Measurements from ENCODE around the gene MTMR12. TPM values are rescaled to one million over a fixed set of nuclear protein-coding genes. Genes with fewer than 3 reads are reported as not detected.

MTMR12 gene
- total and polyA plus RNA-seq, 2 of the 4 experiments (the other 2 are of a cell fraction) = 11.1 to 21.3 TPM

DNA sequence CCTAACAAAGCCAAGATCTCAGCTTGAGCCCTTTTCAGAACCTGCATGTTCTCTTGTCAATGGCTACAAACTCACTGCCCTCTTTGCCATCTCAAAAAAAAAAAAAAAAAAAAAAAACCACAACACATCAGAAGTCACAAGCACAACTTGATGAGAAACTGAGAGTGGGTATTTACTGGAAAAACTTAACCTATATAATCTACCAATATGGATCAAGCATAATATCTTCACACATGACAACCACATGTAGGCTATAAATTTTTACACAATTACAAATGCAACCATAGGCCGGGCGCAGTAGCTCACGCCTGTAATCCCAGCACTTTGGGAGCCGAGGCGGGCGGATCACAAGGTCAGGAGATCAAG lies 9.0 kb downstream of the MTMR12 start:
- no peak overlapping the region for H2AFZ ChIP-seq (replicated peaks; ENCODE audit: low read length, poor library complexity)
- H3K79me1 ChIP-seq (ENCODE audit: low read depth in 1 of 2, low read length in 2 of 2) = peaks cover 29 to 65% of the 10 kb centered on the region in 2 experiments; a peak in 3 of 4 replicates
- peaks cover 7% of the 10 kb centered on the region for H3K9me1 ChIP-seq (ENCODE audit: insufficient read depth, low read length)
- H3K56ac ChIP-seq (ENCODE audit: extremely low read depth, insufficient read depth, low read length) = no peak overlapping the region
- DNase-seq (no peak), ATAC-seq (ENCODE audit: low read depth) (no peak)
- H3K9ac ChIP-seq (ENCODE audit: low read depth, low read length) = no peak overlapping the region
- no peak overlapping the region for H4K91ac ChIP-seq (ENCODE audit: insufficient read depth, low read depth, low read length)
- H3K4ac ChIP-seq (ENCODE audit: low read depth, low read length) = no peak overlapping the region
- peaks cover 21% of the 10 kb centered on the region; the same call in 1 of the 2 replicates for H4K20me1 ChIP-seq (ENCODE audit: insufficient read depth, low read length)
- no peaks in the 10 kb centered on the region for H3K27me3 ChIP-seq (ENCODE audit: control insufficient read depth, insufficient read depth, low read length)
- no peaks in the 10 kb centered on the region for H3K4me1 ChIP-seq (ENCODE audit: control insufficient read depth, insufficient read depth, low read length)
- H2BK20ac ChIP-seq (ENCODE audit: low read depth, low read length) = no peak overlapping the region
- dilution Hi-C loops (cut with HindIII; ENCODE audit: low sequenced_read_pairs, unreplicated experiment) = no loop called here
- WGBS, 2 experiments (ENCODE audit: extremely low coverage in 2 of 2, insufficient read length in 1 of 2) = 100% methylated on average over 3 of the region's 6 CpGs; no CpG with 5 or more reads in 1 of the 2 experiments
- H4K5ac ChIP-seq (ENCODE audit: low read depth, low read length) = no peak overlapping the region
- ChIA-PET POLR2A (ENCODE audit: unreplicated experiment) (no interaction called here), CTCF (no interaction called here)
- no peak overlapping the region for H2BK5ac ChIP-seq (ENCODE audit: low read depth, low read length, poor library complexity, severe bottlenecking)
- intact Hi-C loops (cut with micrococcal nuclease) = no loop called here
- H3K9me3 ChIP-seq (ENCODE audit: control insufficient read depth, insufficient read depth, low read length) = no peaks in the 10 kb centered on the region
- no peak for TF ChIP-seq RFX5 (IDR thresholded peaks at IDR 0.05; ENCODE audit: low read depth, low read length)
- TF ChIP-seq MAFK (IDR thresholded peaks at IDR 0.05; ENCODE audit: low read depth, low read length) = no peak
- TF ChIP-seq CHD1 (IDR thresholded peaks at IDR 0.05; ENCODE audit: low read depth, low read length) = no peak
- TF ChIP-seq RAD21 (IDR thresholded peaks at IDR 0.05; ENCODE audit: low read length) = no peak
- TF ChIP-seq MAZ (IDR thresholded peaks at IDR 0.05; ENCODE audit: borderline replicate concordance, low read depth, low read length) = no peak
- no peak for TF ChIP-seq BHLHE40 (IDR thresholded peaks at IDR 0.05; ENCODE audit: low read depth, low read length)
- TF ChIP-seq MXI1 (IDR thresholded peaks at IDR 0.05; ENCODE audit: borderline replicate concordance, low read depth, low read length) = no peak
- TF ChIP-seq, protein P1, sequence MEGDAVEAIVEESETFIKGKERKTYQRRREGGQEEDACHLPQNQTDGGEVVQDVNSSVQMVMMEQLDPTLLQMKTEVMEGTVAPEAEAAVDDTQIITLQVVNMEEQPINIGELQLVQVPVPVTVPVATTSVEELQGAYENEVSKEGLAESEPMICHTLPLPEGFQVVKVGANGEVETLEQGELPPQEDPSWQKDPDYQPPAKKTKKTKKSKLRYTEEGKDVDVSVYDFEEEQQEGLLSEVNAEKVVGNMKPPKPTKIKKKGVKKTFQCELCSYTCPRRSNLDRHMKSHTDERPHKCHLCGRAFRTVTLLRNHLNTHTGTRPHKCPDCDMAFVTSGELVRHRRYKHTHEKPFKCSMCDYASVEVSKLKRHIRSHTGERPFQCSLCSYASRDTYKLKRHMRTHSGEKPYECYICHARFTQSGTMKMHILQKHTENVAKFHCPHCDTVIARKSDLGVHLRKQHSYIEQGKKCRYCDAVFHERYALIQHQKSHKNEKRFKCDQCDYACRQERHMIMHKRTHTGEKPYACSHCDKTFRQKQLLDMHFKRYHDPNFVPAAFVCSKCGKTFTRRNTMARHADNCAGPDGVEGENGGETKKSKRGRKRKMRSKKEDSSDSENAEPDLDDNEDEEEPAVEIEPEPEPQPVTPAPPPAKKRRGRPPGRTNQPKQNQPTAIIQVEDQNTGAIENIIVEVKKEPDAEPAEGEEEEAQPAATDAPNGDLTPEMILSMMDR (conservative IDR thresholded peaks at IDR 0.05; ENCODE audit: low read depth, low read length) = no peak
- no peak for TF ChIP-seq POLR2A (IDR thresholded peaks at IDR 0.05; ENCODE audit: low read depth, low read length)
- TF ChIP-seq, protein P2, sequence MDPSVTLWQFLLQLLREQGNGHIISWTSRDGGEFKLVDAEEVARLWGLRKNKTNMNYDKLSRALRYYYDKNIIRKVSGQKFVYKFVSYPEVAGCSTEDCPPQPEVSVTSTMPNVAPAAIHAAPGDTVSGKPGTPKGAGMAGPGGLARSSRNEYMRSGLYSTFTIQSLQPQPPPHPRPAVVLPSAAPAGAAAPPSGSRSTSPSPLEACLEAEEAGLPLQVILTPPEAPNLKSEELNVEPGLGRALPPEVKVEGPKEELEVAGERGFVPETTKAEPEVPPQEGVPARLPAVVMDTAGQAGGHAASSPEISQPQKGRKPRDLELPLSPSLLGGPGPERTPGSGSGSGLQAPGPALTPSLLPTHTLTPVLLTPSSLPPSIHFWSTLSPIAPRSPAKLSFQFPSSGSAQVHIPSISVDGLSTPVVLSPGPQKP (IDR thresholded peaks at IDR 0.05; ENCODE audit: borderline replicate concordance, low read depth, low read length) = no peak
- no peak for TF ChIP-seq CEBPB (IDR thresholded peaks at IDR 0.05; ENCODE audit: low read depth, low read length)
- no peak for TF ChIP-seq SMC3 (IDR thresholded peaks at IDR 0.05; ENCODE audit: low read depth, low read length)
- TF ChIP-seq, protein P3, sequence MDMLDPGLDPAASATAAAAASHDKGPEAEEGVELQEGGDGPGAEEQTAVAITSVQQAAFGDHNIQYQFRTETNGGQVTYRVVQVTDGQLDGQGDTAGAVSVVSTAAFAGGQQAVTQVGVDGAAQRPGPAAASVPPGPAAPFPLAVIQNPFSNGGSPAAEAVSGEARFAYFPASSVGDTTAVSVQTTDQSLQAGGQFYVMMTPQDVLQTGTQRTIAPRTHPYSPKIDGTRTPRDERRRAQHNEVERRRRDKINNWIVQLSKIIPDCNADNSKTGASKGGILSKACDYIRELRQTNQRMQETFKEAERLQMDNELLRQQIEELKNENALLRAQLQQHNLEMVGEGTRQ (IDR thresholded peaks at IDR 0.05; ENCODE audit: low read depth, low read length) = no peak
- TF ChIP-seq RCOR1 (IDR thresholded peaks at IDR 0.05; ENCODE audit: insufficient replicate concordance, low read length) = no peak
- no peak for TF ChIP-seq NFE2L2 (IDR thresholded peaks at IDR 0.05; ENCODE audit: low read depth, low read length)
- TF ChIP-seq FOS (IDR thresholded peaks at IDR 0.05; ENCODE audit: low read depth, low read length) = no peak
- H2AK9ac ChIP-seq (replicated peaks; ENCODE audit: low read depth, low read length, poor library complexity) = no peak overlapping the region
- H2BK120ac ChIP-seq (ENCODE audit: low read depth, low read length) = no peak overlapping the region
- H4K8ac ChIP-seq (ENCODE audit: low read depth in 2 of 2, low read length in 2 of 2) = no peak overlapping the region
- H3K4me2 ChIP-seq (ENCODE audit: low read depth, low read length) = no peak overlapping the region
- in situ Hi-C loops (cut with MboI; ENCODE audit: low sequenced_read_pairs) = no loop called here
- H3K36me3 ChIP-seq (ENCODE audit: control insufficient read depth, insufficient read depth, low read length) = no peaks in the 10 kb centered on the region; the same call in 1 of the 2 replicates
- no TSS peak for BruUV-seq (replicated peaks)
- H2BK15ac ChIP-seq (ENCODE audit: low read depth, low read length) = no peak overlapping the region
- H3K23ac ChIP-seq (ENCODE audit: low read depth, low read length) = no peak overlapping the region
- H3K27ac ChIP-seq (ENCODE audit: insufficient read depth, low read length) = no peak overlapping the region
- no peak overlapping the region for H3K4me3 ChIP-seq (ENCODE audit: insufficient read depth, low read depth, low read length)
- H3K14ac ChIP-seq (replicated peaks; ENCODE audit: low read depth, low read length) = no peak overlapping the region
- no peak overlapping the region for H2AK5ac ChIP-seq (ENCODE audit: low read depth, low read length)
- H3K18ac ChIP-seq (ENCODE audit: low read depth, low read length) = no peak overlapping the region

All from IMR-90 (cell line).